Right lobe of liver (tissue), 6 donors: ENCODE data around the gene RCBTB2. TPM values are rescaled to one million over a fixed set of nuclear protein-coding genes. Genes with fewer than 3 reads are reported as not detected.

Experiments used
- ATAC-seq, 4 donors: fragments of 200-7000 bp; cut with Tn5 transposase; one replicate each; pipeline ENCODE4 v1.9.1; 2020; ENCODE audit warnings: mild to moderate bottlenecking in 4 of 4, moderate library complexity in 4 of 4
- DNase-seq, 3 donors: peaks; one replicate each; pipeline ENCODE4 v3.0.0-alpha.2; 2020
- H3K27ac ChIP-seq, 3 donors: fragments of 200-600 bp; one replicate each; pipeline ENCODE4 v1.8.0; 2022
- H3K27me3 ChIP-seq, 2 donors: fragments of 200-600 bp; one replicate each; pipeline ENCODE4 v1.8.0; 2022
- H3K36me3 ChIP-seq, 4 donors: fragments of 200-600 bp; sonication (generic) in 1 of 4; one replicate each; pipeline versions ENCODE4 v1.5.1 to v1.8.0; 2017 to 2022; ENCODE audit warnings: control low read depth in 1 of 4
- H3K4me1 ChIP-seq, 4 donors: fragments of 200-600 bp; sonication (generic) in 1 of 4; one replicate each; pipeline versions ENCODE4 v1.5.1 to v1.8.0; 2017 to 2022; ENCODE audit warnings: control low read depth in 1 of 4
- H3K4me3 ChIP-seq, 3 donors: fragments of 200-600 bp; one replicate each; pipeline ENCODE4 v1.8.0; 2022
- H3K9me3 ChIP-seq, 4 donors: fragments of 200-600 bp; sonication (generic) in 1 of 4; one replicate each; pipeline versions ENCODE4 v1.5.1 to v1.8.0; 2017 to 2022; ENCODE audit warnings: control low read depth in 1 of 4
- CTCF ChIP-seq, 4 donors: fragments of 200-600 bp in 3 of 4; fragments of 450-650 bp in 1 of 4; IDR thresholded peaks; one replicate each; pipeline versions ENCODE4 v1.5.1 to v1.8.0; 2016 to 2022; ENCODE audit warnings: antibody characterized with exemption in 4 of 4, mild to moderate bottlenecking in 2 of 4
- POLR2A ChIP-seq: fragments of 450-650 bp; IDR thresholded peaks from one replicate; pipeline ENCODE4 v1.6.1; 2017; ENCODE audit warnings: antibody characterized with exemption, mild to moderate bottlenecking
- WGBS: methylation state at CpG from one replicate; pipeline ENCODE4 v1.1.6; 2018; ENCODE audit warnings: low coverage, low lambda C conversion rate; ENCODE audit not compliant: insufficient coverage; ENCODE audit errors: missing lambda C conversion rate; 5-methylcytosine and 5-hydroxymethylcytosine counted together
- intact Hi-C, 2 donors: fragments of 100-400 bp; cut with DNase I; formaldehyde crosslinking; loops; one replicate each; pipeline versions ENCODE4 v1.11.2 to v1.14.1; 2022
- total RNA-seq, 6 experiments: library from RNA; depleted of rRNA in 2 of 6; stranded (reverse); fragments of >200 nt in 2 of 6; fragmentation: NEBNext Ultra II Directional in 3 of 6; extraction: Animal tissue kit (Norgen Biotek cat#: 25700) in 3 of 6; gene quantifications; one replicate each; pipeline versions ENCODE4 v1.1.0 to v1.2.4, GENCODE V29; 2016 to 2023
- donor health status: DM: no; HTN: yes; CAD: no.
- donor health status: DM: no; HTN: no; CAD: no.
- donor health status: DM: no; HTN: no; CAD: no.
- donor health status: DM: no; HTN: yes; CAD: no.
- donor health status: DM: no; HTN: yes; CAD: no.

RCBTB2 gene
- total RNA-seq, 6 experiments from 2014 or later = 2.6 to 7.5 (median 4.8) TPM

GRCh38 chr13:48563626-48564025 is 30.7 kb upstream of the RCBTB2 start:
- no peak for TF ChIP-seq POLR2A
- TF ChIP-seq CTCF (IDR thresholded peaks at IDR 0.05) = no peak
- peaks cover 0 to 9% (median 0%) of the 10 kb centered on the region in 4 donors for H3K4me1 ChIP-seq
- no peaks in the 10 kb centered on the region for H3K36me3 ChIP-seq
- ATAC-seq = no peak
- no peaks in the 10 kb centered on the region for H3K27me3 ChIP-seq
- no peak overlapping the region for H3K27ac ChIP-seq
- H3K4me3 ChIP-seq = no peak overlapping the region
- DNase-seq = no peak
- H3K9me3 ChIP-seq = no peaks in the 10 kb centered on the region
- intact Hi-C loops = no loop called here

GRCh38 chr13:48562296-48563066 is 29.6 kb upstream of the RCBTB2 start:
- Histone ChIP-seq H3K4me1 (peaks cover 0 to 1% (median 0%) of the 10 kb centered on the region in 4 donors), H3K27me3 (no peaks in the 10 kb centered on the region), H3K36me3 (no peaks in the 10 kb centered on the region), H3K9me3 (no peaks in the 10 kb centered on the region), H3K4me3 (no peak overlapping the region), H3K27ac (no peak overlapping the region)
- WGBS = 54% methylated on average over 3 of the region's 4 CpGs
- TF ChIP-seq CTCF (IDR thresholded peaks at IDR 0.05) = no peak
- TF ChIP-seq POLR2A = no peak
- ATAC-seq = peak; percentile 51 to 67 (median 59)
- DNase-seq = no peak
- intact Hi-C loops = no loop called here

- 50% methylated on average over 1 of the region's 1 CpG for WGBS
- intact Hi-C loops = no loop called here
- ATAC-seq (peak in 2 of 4 donors; percentile 48 to 51), DNase-seq (no peak)
- no peaks in the 10 kb centered on the region for H3K4me1 ChIP-seq
- H3K9me3 ChIP-seq = no peaks in the 10 kb centered on the region
- no peaks in the 10 kb centered on the region for H3K27me3 ChIP-seq
- no peak overlapping the region for H3K27ac ChIP-seq
- no peak for TF ChIP-seq POLR2A
- TF ChIP-seq CTCF (IDR thresholded peaks at IDR 0.05) = no peak
- no peaks in the 10 kb centered on the region for H3K36me3 ChIP-seq
- no peak overlapping the region for H3K4me3 ChIP-seq
Observed at GRCh38 chr13:48561466-48562235, 28.8 kb upstream of the RCBTB2 start.

GRCh38 chr13:48560657-48561337 is 27.9 kb upstream of the RCBTB2 start:
- Histone ChIP-seq H3K4me1 (no peaks in the 10 kb centered on the region), H3K36me3 (no peaks in the 10 kb centered on the region), H3K27ac (no peak overlapping the region), H3K27me3 (no peaks in the 10 kb centered on the region), H3K9me3 (no peaks in the 10 kb centered on the region), H3K4me3 (no peak overlapping the region)
- ATAC-seq (no peak), DNase-seq (no peak)
- TF ChIP-seq POLR2A (no peak), CTCF (IDR thresholded peaks at IDR 0.05) (no peak)
- intact Hi-C loops = no loop called here
- WGBS = 80% methylated on average over 9 of the region's 9 CpGs
